Smooth muscle cell (in vitro differentiated cells): ENCODE results near the gene MRGPRD. TPM values are rescaled to one million over a fixed set of nuclear protein-coding genes. Genes with fewer than 3 reads are reported as not detected.
A peak's percentile ranks its signal among the peaks of the same experiment; 100 is the strongest.

Source experiments
- DNase-seq: peaks from one replicate; lab custom pipeline; 2025; ENCODE audit not compliant: unreplicated experiment; lab: John Stamatoyannopoulos, UW
- H2AFZ ChIP-seq: fragments of 200-600 bp; sonication (generic); 2 replicates; pipeline ENCODE4 v1.6.0; 2016; ENCODE audit warnings: antibody characterized with exemption, low read depth, mild to moderate bottlenecking
- H3F3A ChIP-seq: fragments of 200-600 bp; sonication (generic); 2 replicates; pipeline ENCODE4 v1.6.0; 2017; ENCODE audit warnings: antibody characterized with exemption, low read depth
- H3K27ac ChIP-seq: fragments of 200-600 bp; sonication (generic); 2 replicates; pipeline ENCODE4 v1.5.1; 2016; ENCODE audit warnings: low read depth, mild to moderate bottlenecking
- H3K27me3 ChIP-seq: fragments of 200-600 bp; sonication (generic); 2 replicates; pipeline ENCODE4 v1.6.1; 2016; ENCODE audit warnings: low read depth, mild to moderate bottlenecking
- H3K36me3 ChIP-seq: fragments of 200-600 bp; sonication (generic); 2 replicates; pipeline ENCODE4 v1.5.1; 2016; ENCODE audit warnings: low read depth
- H3K4me1 ChIP-seq: fragments of 200-600 bp; sonication (generic); 2 replicates; pipeline ENCODE4 v1.5.1; 2016; ENCODE audit warnings: low read depth
- H3K4me2 ChIP-seq: fragments of 200-600 bp; sonication (generic); 2 replicates; pipeline ENCODE4 v1.6.0; 2016; ENCODE audit warnings: mild to moderate bottlenecking
- H3K4me3 ChIP-seq: fragments of 200-600 bp; sonication (generic); 2 replicates; pipeline ENCODE4 v1.5.1; 2016; ENCODE audit warnings: mild to moderate bottlenecking
- H3K79me2 ChIP-seq: fragments of 200-600 bp; sonication (generic); 2 replicates; pipeline ENCODE4 v1.6.0; 2016; ENCODE audit warnings: low read depth, mild to moderate bottlenecking
- H3K9ac ChIP-seq: fragments of 200-600 bp; sonication (generic); 2 replicates; pipeline ENCODE4 v1.6.0; 2016; ENCODE audit warnings: low read depth
- H3K9me3 ChIP-seq: fragments of 200-600 bp; sonication (generic); replicated peaks from 2 replicates; pipeline ENCODE4 v1.5.1; 2016; ENCODE audit warnings: low read depth
- H4K20me1 ChIP-seq: fragments of 200-600 bp; sonication (generic); 2 replicates; pipeline ENCODE4 v1.6.0; 2016; ENCODE audit warnings: low read depth
- CTCF ChIP-seq: fragments of 200-600 bp; sonication (generic); IDR thresholded peaks from 2 replicates; pipeline ENCODE4 v1.5.1; 2017; ENCODE audit warnings: borderline replicate concordance, mild to moderate bottlenecking, antibody characterized with exemption; ENCODE audit not compliant: insufficient read depth, poor library complexity, severe bottlenecking
- WGBS: methylation state at CpG from one replicate; pipeline ENCODE4 v1.1.7; 2016; ENCODE audit warnings: low lambda C conversion rate; 5-methylcytosine and 5-hydroxymethylcytosine counted together
- polyA plus RNA-seq: library from polyadenylated mRNA; unstranded; fragments of >200 nt; fragmentation: Nextera tagmentation; extraction: Ambion mirVana; gene quantifications from 2 replicates; pipeline ENCODE4 v1.2.1, GENCODE V29; 2016
- total RNA-seq: library from RNA; depleted of rRNA; stranded (reverse); fragments of >200 nt; gene quantifications from 2 replicates; pipeline ENCODE4 v1.2.3, GENCODE V29; 2014

The MRGPRD gene
- total and polyA plus RNA-seq, 2 experiments from 2014 or later: not detected

GRCh38 chr11:68955607-68955958 lies 25.2 kb downstream of the MRGPRD start:
- H3K9me3 ChIP-seq: no peaks in the 10 kb centered on the region
- no peaks in the 10 kb centered on the region for H3K27me3 ChIP-seq
- no peak overlapping the region for H2AFZ ChIP-seq
- no peaks in the 10 kb centered on the region for H3K36me3 ChIP-seq
- no peaks in the 10 kb centered on the region for H3K4me1 ChIP-seq
- no peak overlapping the region for H3K4me3 ChIP-seq
- no peak overlapping the region for H3K27ac ChIP-seq
- no peak overlapping the region for H3K9ac ChIP-seq
- DNase-seq: no peak
- no peaks in the 10 kb centered on the region for H3K79me2 ChIP-seq
- no peaks in the 10 kb centered on the region for H4K20me1 ChIP-seq
- no peaks in the 10 kb centered on the region for H3F3A ChIP-seq
- 80% methylated on average over 4 of the region's 5 CpGs for WGBS
- no peak for TF ChIP-seq CTCF
- no peak overlapping the region for H3K4me2 ChIP-seq

DNA sequence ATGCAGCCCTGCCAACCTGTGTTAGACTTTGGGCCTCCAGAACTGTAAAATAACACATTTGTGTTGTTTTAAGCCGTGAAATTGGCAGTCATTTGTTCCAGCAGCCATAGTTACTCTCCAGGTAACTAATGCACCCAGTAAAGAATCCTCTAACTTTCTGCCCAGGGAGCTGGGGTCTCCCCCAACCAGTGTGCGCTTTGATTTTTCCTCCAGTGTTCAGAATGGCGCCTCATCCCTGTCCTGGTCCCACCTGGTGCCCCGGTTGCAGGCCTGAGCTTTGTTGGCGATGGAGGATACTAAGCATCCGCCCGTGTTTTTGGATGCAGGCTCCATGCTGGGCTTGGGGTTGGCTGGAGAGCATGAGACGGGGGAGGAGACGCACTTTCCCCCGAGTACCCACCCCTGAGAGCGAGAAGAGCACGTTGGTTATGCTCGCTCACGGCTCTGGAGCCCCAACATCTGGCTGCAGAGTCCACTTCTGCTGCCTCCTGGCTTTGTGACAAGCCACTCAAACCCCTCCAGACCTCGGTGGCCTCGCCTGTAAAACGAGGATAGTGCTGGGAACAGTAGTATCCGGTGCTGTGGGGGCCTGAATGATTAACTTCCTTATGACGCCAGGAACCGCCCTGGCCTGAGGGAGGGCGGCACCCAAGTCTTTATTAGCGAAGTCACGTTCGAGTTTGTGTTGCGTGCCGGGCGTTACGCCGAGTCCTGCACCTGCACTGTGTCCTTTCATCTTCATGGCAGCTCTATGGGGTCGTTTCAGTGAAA lies 25.8 kb downstream of the MRGPRD start:
- 60% methylated on average over 30 of the region's 30 CpGs for WGBS
- no peaks in the 10 kb centered on the region for H3K4me1 ChIP-seq
- no peaks in the 10 kb centered on the region for H3F3A ChIP-seq
- no peak overlapping the region for H3K4me3 ChIP-seq
- no peak for TF ChIP-seq CTCF
- DNase-seq: no peak
- no peaks in the 10 kb centered on the region for H3K9me3 ChIP-seq
- H3K4me2 ChIP-seq: no peak overlapping the region
- no peaks in the 10 kb centered on the region for H3K79me2 ChIP-seq
- no peak overlapping the region for H3K9ac ChIP-seq
- H3K27me3 ChIP-seq: no peaks in the 10 kb centered on the region
- no peak overlapping the region for H2AFZ ChIP-seq
- no peaks in the 10 kb centered on the region for H3K36me3 ChIP-seq
- no peaks in the 10 kb centered on the region for H4K20me1 ChIP-seq
- no peak overlapping the region for H3K27ac ChIP-seq

DNA sequence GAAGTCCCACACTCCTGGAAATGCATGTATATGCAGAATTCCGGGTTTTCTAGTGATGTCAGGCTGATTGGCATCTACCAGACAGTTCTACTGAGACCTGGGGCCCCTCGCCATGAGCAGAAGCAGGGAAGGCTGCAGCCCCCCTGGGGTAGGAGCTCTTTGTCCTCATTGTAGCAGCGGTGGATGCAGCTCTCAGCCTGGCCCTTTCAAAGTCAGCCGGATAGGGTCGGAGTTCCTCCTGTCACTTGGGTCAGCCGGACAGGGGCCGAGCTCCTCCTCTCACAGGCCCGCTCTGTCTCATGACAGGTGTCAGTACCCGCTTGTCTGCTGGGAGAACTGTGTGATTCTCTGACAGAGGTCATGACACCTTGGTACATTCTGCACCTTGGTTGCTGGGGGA lies 30.0 kb downstream of the MRGPRD start:
- Histone ChIP-seq H3F3A (no peaks in the 10 kb centered on the region), H3K4me2 (no peak overlapping the region), H3K4me1 (no peaks in the 10 kb centered on the region), H4K20me1 (no peaks in the 10 kb centered on the region), H3K9ac (no peak overlapping the region), H3K4me3 (no peak overlapping the region), H3K36me3 (no peaks in the 10 kb centered on the region), H3K9me3 (no peaks in the 10 kb centered on the region), H2AFZ (no peak overlapping the region), H3K79me2 (no peaks in the 10 kb centered on the region), H3K27me3 (no peaks in the 10 kb centered on the region), H3K27ac (no peak overlapping the region)
- no peak for TF ChIP-seq CTCF
- no peak for DNase-seq
- 67% methylated on average over 9 of the region's 9 CpGs for WGBS

GRCh38 chr11:68950270-68950669 lies 30.5 kb downstream of the MRGPRD start:
- Histone ChIP-seq H4K20me1 (no peaks in the 10 kb centered on the region), H2AFZ (no peak overlapping the region), H3K36me3 (no peaks in the 10 kb centered on the region), H3K79me2 (no peaks in the 10 kb centered on the region), H3K4me3 (no peak overlapping the region), H3F3A (no peaks in the 10 kb centered on the region), H3K4me1 (no peaks in the 10 kb centered on the region), H3K27me3 (no peaks in the 10 kb centered on the region), H3K4me2 (no peak overlapping the region), H3K9ac (no peak overlapping the region), H3K9me3 (no peaks in the 10 kb centered on the region), H3K27ac (no peak overlapping the region)
- no peak for DNase-seq
- peak; percentile 31 for TF ChIP-seq CTCF
- 78% methylated on average over 5 of the region's 5 CpGs for WGBS
